ENCODE results near the gene TCP11L2.

GRCh38 chr12:106364261-106364660 is 61.7 kb downstream of the TCP11L2 start:
- TF ChIP-seq POLR2A (IDR thresholded peaks at IDR 0.05): no peak
- no peak for TF ChIP-seq CTCF (IDR thresholded peaks at IDR 0.05)
- no peak for TF ChIP-seq POLR2AphosphoS5 (IDR thresholded peaks at IDR 0.05)
- no peak for TF ChIP-seq EP300 (IDR thresholded peaks at IDR 0.05)
